Kidney epithelial cell (primary cell): ENCODE measurements around the gene ERCC6L2. TPM values are rescaled to one million over a fixed set of nuclear protein-coding genes. Genes with fewer than 3 reads are reported as not detected.

Source experiments
- DNase-seq: peaks from one replicate; pipeline ENCODE4 v3.0.0-alpha.2; 2010; ENCODE audit warnings: low read depth
- H3K27me3 ChIP-seq: 2 replicates; pipeline ENCODE4 v1.6.0; 2011; ENCODE audit warnings: low read length; ENCODE audit not compliant: control insufficient read depth, insufficient read depth
- H3K36me3 ChIP-seq: 2 replicates; pipeline ENCODE4 v1.5.1; 2011; ENCODE audit warnings: low read length; ENCODE audit not compliant: control insufficient read depth, insufficient read depth
- H3K4me3 ChIP-seq: 2 replicates; pipeline ENCODE4 v1.5.1; 2011; ENCODE audit warnings: low read depth, mild to moderate bottlenecking, control low read depth, low read length
- total RNA-seq: library from RNA; depleted of rRNA; stranded (reverse); fragments of >200 nt; gene quantifications from 2 replicates; pipeline ENCODE4 v1.2.3, GENCODE V29; 2015
- TF ChIP-seq, protein P1 (sequence below): IDR thresholded peaks from 2 replicates; pipeline ENCODE4 v1.5.1; 2011; ENCODE audit warnings: mild to moderate bottlenecking, moderate library complexity, low read length, control low read depth, inconsistent platforms; ENCODE audit not compliant: insufficient read depth, poor library complexity, severe bottlenecking

Gene ERCC6L2
- total RNA-seq, 1 donor from 2014 or later: 50.8 TPM

DNA sequence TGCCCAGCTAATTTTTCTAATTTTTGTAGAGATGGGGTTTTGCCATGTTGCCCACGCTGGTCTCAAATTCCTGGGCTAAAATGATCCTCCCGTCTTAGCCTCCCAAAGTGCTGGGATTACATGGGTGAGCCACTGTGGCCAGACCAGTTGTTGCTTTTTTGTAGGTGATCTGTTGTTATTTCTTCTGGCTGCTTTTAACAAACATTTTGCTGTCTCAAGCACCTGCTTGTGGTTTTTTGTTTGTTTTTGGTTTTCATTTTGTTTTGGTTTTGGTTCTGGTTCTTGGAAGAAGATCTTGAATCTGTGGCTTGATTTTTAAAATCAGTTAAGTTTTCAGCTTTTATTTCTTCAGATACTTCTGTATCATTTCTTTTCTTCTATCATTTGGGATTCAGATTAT is 21.1 kb downstream of the ERCC6L2 start:
- no peak for DNase-seq
- no peaks in the 10 kb centered on the region for H3K36me3 ChIP-seq
- TF ChIP-seq, protein P1, sequence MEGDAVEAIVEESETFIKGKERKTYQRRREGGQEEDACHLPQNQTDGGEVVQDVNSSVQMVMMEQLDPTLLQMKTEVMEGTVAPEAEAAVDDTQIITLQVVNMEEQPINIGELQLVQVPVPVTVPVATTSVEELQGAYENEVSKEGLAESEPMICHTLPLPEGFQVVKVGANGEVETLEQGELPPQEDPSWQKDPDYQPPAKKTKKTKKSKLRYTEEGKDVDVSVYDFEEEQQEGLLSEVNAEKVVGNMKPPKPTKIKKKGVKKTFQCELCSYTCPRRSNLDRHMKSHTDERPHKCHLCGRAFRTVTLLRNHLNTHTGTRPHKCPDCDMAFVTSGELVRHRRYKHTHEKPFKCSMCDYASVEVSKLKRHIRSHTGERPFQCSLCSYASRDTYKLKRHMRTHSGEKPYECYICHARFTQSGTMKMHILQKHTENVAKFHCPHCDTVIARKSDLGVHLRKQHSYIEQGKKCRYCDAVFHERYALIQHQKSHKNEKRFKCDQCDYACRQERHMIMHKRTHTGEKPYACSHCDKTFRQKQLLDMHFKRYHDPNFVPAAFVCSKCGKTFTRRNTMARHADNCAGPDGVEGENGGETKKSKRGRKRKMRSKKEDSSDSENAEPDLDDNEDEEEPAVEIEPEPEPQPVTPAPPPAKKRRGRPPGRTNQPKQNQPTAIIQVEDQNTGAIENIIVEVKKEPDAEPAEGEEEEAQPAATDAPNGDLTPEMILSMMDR: no peak
- no peak overlapping the region for H3K4me3 ChIP-seq
- H3K27me3 ChIP-seq: no peaks in the 10 kb centered on the region

DNA sequence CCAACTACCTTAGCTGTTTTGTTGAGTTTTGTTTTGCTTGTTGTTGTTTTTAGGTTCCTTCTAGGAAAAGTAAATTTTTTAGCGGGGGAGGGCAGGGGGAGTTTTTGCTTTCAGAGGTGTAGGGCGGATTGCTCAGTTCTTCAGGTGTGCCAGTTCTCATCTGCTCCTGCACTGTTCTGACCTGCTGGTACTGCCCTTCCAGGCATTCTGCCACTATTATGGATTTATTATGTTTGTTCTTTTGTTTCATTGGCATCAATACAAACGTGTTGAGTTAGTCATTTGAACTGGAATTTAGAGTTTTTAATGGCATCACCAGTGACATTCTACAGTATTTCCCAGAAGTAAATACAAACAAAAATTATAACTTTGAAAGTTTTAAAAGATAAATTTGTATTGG is 26.0 kb downstream of the ERCC6L2 start:
- TF ChIP-seq, protein P1: no peak
- Histone ChIP-seq H3K36me3 (no peaks in the 10 kb centered on the region), H3K27me3 (no peaks in the 10 kb centered on the region), H3K4me3 (no peak overlapping the region)
- DNase-seq: no peak

DNA sequence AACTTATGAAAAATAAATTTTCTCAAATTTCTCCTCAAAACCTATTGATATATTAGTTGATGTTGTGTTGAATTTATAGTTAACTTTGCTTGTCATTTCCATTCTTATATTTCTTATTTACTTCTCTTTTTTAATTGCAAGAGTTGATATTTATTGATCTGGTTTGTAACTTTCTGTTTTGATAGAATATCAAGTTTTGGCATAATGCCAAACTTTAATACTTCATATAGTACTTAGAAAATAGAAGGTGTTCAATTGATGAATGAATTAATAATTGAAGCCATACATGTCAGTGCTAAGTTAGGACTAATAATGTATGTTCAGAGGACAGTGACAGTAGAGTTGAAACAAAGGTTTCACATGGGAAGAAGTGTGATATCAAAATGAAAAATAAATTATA is 27.9 kb downstream of the ERCC6L2 start:
- TF ChIP-seq, protein P1: no peak
- DNase-seq: no peak

DNA sequence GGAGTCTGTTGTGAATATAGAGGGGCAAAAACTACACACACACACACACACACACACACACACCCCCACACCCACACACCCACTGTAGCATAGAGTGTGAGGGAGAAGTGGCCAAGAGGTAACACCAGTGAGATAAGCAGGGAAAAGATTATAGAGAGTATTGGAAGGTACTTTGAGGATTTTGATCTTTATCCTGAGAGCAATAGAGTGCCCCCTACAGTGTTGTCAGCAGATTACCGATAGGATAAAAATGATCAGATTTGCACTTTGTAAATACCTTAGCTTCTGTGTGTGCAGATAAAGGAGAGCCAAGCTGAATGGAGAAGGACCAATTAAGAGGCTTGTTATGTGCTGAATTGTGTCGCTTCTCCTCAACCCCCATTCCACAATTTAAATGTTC is 32.3 kb downstream of the ERCC6L2 start:
- no peaks in the 10 kb centered on the region for H3K27me3 ChIP-seq
- H3K4me3 ChIP-seq: no peak overlapping the region
- no peak for DNase-seq
- TF ChIP-seq, protein P1: peak; percentile 18
- H3K36me3 ChIP-seq: peaks cover 2% of the 10 kb centered on the region

More for the DNA sequence above, 27.9 kb downstream of the ERCC6L2 start:
- H3K27me3 ChIP-seq: no peaks in the 10 kb centered on the region
- peaks cover 2% of the 10 kb centered on the region for H3K36me3 ChIP-seq
- no peak overlapping the region for H3K4me3 ChIP-seq

DNA sequence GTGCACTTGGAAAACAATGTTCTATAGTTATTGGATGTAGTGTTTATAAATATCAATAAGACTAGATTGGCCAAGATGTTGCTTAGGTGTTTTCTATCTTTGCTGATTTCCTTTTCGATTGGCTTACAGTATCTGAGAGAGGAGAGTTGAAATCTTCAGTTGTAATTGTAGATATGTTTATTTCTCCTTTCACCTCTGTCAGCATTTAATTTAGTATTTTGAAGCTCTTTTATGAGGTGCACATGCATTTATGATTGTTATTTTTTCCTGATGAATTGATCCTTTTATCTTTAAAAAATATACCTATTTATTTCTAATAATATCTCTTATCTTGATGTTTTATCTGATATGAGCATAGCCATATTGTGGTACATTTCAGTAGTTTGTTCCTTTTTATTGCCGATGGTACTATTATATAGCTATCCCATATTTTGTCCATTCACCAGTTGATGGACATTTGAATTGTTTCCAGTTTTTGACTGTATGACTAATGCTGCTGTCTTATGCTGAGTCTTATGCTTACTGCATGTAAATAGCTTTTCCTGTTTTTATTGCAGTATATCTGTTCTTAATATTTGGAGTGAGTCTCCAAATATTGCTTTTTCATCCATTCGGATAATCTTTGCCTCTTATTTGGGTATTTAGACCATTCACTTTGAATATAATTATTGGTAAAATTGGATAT is 34.7 kb downstream of the ERCC6L2 start:
- TF ChIP-seq, protein P1: no peak
- no peak for DNase-seq
- no peak overlapping the region for H3K4me3 ChIP-seq
- H3K27me3 ChIP-seq: no peaks in the 10 kb centered on the region
- peaks cover 2% of the 10 kb centered on the region for H3K36me3 ChIP-seq
